ENCODE measurements around the gene CUL5. TPM values are rescaled to one million over a fixed set of nuclear protein-coding genes. Genes with fewer than 3 reads are reported as not detected.
A peak's percentile ranks its signal among the peaks of the same experiment; 100 is the strongest.

CUL5 gene
- 47.7 and 55.0 TPM in 2 replicates for total RNA-seq

- DNase-seq: peak; percentile 95
Measured at GRCh38 chr11:108008656-108009496, at the start of gene CUL5. Gene CUL5 (plus strand): TSS chr11:108008898. CDS start chr11:108009349, 451 bp downstream.

GRCh38 chr11:107961480-107961879, 47.2 kb upstream of the CUL5 start:
- DNase-seq: no peak

DNA sequence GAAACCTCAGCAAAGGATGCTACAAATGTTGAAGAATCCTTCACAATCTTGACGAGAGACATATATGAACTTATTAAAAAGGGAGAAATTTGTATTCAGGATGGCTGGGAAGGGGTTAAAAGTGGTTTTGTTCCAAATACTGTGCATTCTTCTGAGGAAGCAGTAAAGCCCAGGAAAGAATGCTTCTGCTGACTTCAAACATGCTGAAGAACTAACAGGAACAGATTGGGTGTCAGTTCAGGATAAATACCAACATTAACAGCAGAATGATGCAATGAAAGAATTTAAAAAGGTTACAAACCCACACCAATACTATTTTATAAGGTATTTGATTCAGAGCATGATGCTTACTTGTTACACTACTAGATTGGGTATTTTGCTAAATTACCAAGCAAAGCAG, 46.5 kb upstream of the CUL5 start:
- no peak for DNase-seq

DNA sequence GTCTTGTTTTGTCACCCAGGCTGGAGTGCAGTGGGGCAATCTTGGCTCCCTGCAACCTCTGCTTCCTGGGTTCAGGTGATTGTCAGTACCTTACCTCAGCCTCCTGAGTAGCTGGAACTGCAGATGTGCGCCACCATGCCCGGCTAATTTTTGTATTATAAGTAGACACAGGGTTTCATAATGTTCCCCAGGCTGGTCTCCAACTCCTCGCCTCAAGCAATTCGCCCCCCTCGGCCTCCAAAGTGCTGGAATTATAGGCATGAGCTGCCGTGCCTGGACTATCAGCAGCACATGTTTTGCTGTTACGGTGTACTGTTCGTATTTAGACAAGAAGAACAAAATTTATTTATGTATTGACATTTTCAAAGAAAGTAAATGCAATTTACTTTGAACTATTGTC, 45.6 kb upstream of the CUL5 start:
- no peak for DNase-seq

DNA sequence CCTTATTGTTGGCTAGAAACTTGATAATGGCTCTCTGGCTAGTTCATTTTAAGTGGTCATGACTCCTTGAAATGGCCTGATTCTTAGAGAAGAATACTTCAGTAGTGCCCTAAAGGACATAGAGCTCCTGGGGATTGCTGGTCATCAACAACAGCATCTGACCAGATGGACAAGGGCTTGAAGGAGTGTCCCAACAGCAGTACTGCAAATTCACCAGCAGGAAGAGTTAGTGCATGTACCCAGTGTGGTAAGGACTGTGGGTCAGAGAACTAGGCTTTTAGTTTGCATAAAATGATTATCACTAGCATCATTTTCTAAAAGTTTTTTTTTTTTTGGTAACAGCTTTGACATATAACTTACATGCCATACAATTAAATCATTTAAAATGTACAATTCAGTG, 39.5 kb upstream of the CUL5 start:
- DNase-seq: no peak

DNA sequence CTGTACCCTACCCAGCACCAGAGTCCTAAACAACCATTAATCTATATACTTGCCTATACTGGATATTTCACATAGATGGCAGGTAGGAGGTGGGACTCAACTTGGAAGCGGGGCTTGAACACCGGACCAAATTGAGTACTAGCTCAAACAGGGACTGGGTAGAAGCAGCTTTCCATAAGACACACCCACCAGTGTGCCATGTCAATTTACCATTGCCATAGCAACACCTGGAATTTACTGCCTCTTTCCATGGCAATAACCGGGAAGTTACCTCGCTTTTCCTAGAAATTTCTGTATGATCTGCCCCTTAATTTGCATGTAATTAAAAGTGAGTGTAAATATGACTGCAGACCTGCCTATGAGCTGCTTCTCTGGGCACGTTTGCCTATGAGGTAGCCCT, 38.6 kb upstream of the CUL5 start:
- no peak for DNase-seq

- no peak for DNase-seq
Measured at GRCh38 chr11:107973641-107974040, 35.1 kb upstream of the CUL5 start.

DNA sequence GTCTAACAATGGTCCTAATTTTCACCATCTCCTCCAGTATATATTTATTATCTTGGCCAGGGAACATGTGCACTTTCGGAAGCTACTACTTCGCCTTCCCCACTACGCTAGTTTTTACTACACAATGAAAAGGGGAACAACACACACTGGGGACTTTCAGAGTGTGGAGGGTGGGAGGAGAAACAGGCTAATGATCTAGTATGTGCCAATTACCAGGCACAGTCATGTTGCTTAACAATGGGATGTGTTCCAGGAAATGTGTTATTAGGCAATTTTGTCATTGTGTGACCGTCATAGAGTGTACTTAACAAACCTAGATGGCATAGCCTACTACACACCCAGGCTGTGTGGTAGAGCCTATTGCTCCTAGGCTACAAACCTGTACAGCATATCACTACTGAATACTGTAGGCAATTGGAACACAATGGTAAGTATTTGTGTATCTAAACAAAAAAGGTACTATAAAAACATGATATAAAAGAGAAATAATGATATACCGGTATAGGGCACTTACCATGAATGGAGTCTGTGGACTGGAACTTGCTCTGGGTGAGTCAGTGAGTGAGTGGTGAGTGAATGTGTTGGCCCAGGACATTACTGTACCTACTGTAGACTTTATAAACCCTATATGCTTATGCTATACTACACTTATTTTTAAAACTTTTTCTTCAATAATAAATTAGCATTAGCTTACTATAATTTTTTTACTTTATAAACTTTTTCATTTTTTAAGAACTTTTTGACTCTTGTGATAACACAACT, 20.1 kb upstream of the CUL5 start:
- DNase-seq: no peak

DNA sequence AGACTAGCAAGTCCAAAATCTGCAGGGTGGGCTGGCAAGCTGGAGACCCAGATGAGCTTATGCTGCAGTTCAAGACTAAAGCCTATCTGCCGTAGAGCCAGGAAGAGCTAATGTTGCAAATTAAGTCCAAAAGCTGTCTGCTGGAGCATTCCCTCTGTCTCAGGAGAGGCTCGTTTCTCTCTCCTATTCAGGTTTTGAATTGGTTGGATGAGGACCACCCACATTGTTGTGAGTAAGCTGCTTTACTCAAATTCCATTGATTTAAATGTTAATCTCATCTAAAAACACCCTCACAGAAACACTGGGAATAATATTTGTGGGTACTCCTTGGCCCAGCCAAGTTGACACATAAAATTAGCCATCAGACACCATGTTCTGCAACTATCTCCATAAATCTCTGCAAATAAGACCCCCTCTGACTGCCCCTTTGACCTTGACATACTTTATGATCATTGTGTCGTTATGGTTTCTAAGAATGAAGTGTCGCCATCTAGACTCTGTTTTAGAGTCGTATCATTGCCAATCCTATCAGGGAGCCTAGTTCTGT, 16.8 kb upstream of the CUL5 start:
- no peak for DNase-seq

- no peak for DNase-seq
Measured at GRCh38 chr11:107996006-107996776, 12.5 kb upstream of the CUL5 start.

- DNase-seq: no peak
Measured at GRCh38 chr11:107998761-107999160, 9.9 kb upstream of the CUL5 start.

- peak; percentile 72 for DNase-seq
Measured at GRCh38 chr11:107999759-108000455, 8.8 kb upstream of the CUL5 start.

- no peak for DNase-seq
Measured at GRCh38 chr11:108002476-108002875, 6.2 kb upstream of the CUL5 start.

DNA sequence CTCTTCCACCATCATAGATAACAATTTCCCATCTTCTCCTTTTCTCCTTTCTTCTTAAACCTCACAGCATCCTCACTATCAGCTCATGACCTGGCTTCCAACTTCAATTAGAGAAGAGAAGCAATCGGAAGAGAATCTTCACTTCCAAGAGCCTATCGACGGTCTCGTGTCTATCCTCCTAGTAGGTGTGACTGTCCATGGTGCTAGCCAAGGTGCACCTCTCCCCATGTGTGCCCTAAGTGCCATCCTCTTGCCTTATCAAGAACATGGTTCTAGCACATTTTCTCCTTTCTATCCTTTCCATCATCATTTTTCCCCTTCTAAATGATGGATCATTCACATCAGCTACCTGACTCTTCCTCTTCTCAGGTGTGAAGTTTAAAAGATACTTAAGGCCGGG, 5.1 kb upstream of the CUL5 start:
- no peak for DNase-seq

DNA sequence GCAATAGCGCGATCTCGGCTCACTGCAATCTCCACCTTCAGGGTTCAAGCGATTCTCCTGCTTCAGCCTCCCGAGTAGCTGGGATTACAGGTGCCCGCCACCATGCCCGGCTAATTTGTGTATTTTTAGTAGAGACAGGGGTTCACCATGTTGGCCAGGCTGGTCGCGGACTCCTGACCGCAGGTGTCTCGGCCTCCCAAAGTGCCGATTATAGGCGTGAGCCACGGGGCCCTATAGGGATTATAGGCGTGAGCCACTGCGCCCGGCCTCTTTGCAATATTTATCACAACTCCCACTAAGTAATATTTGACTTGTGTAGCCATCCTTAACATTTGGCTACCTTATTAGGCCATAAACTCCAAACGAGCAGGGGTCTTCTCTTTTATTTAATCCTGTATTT, 879 bp upstream of the CUL5 start:
- DNase-seq: no peak

- peak; percentile 39 for DNase-seq
Measured at GRCh38 chr11:108009497-108010370, 1.0 kb downstream of the CUL5 start.

- no peak for DNase-seq
Measured at GRCh38 chr11:108012139-108012725, 3.5 kb downstream of the CUL5 start.

DNA sequence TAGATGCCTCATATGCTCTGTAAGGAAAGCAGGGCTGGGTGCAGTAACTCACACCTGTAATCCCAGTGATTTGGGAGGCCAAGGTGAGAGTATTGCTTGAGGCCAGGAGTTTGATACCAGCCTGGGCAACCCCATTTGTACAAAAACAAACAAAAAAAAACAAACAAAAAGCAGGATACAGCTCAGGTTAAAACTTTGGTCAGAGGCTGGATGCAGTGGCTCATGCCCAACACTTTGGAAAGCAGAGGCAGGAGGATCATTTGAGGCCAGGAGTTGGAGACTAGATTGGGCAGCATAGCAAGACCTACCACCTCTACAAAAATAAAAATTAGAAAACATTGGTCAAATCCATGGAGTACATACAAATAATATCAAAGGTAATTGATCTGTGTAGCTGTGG, 7.9 kb downstream of the CUL5 start:
- DNase-seq: no peak

- DNase-seq: no peak
Measured at GRCh38 chr11:108018708-108019107, 10.0 kb downstream of the CUL5 start.

DNA sequence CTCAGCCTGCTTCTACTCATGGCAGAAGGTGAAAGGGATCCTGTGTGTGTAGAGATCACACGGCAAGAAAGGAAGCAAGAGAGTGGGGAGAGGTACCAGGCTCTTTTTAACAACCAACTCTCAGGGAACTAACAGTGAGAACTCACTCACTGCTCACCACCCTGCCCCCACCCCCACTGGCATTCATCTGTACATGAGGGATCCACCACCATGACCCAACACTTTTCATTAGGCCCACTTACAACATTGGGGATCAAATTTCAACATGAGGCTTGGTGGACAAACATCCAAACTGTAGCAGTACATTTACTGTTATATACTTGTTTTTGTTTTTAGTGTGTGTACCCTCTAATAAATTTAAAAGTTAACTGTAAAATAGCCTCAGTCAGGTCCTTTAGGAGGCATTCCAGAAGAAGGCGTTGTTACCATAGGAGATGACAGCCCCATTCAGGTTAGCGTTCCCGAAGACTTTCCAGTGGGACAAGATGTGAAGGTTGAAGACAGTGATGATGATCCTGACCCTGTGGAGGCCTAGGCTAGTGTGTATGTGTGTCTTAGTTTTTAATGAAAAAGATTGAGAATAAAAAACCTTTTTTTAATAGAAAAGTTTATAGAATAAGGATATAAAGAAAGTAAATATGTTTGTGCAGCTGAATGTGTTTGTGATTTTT, 11.3 kb downstream of the CUL5 start:
- no peak for DNase-seq
